CD4-positive, alpha-beta memory T cell (primary cell): Measurements from ENCODE around the gene ASB2. TPM values are rescaled to one million over a fixed set of nuclear protein-coding genes. Genes with fewer than 3 reads are reported as not detected.

Experiments
- CTCF ChIA-PET: fragments of 350-600 bp; sonication (Branson Sonifier 250); formaldehyde crosslinking; loops from one replicate; lab custom pipeline; 2021; ENCODE audit warnings: inconsistent platforms; ENCODE audit not compliant: partially characterized antibody; lab: Charles Lee
- POLR2A ChIA-PET: fragments of 350-600 bp; sonication (Branson Sonifier 250); formaldehyde crosslinking; loops from one replicate; lab custom pipeline; 2021; ENCODE audit not compliant: partially characterized antibody; lab: Charles Lee
- DNase-seq, 5 donors: peaks; one replicate each; pipeline versions ENCODE4 v3.0.0 to v3.0.0-alpha.2; 2020 to 2022; ENCODE audit warnings: mixed read lengths in 1 of 5
- H3K27ac ChIP-seq: one replicate; pipeline ENCODE4 v1.7.0; 2013; ENCODE audit warnings: low read depth, low read length
- H3K27me3 ChIP-seq: 2 replicates; pipeline ENCODE4 v1.7.0; 2013; ENCODE audit warnings: mild to moderate bottlenecking, low read length, moderate library complexity; ENCODE audit not compliant: insufficient read depth
- H3K36me3 ChIP-seq: 2 replicates; pipeline ENCODE4 v1.7.0; 2013; ENCODE audit warnings: mild to moderate bottlenecking, low read length, moderate library complexity; ENCODE audit not compliant: insufficient read depth
- H3K4me1 ChIP-seq: 2 replicates; pipeline ENCODE4 v1.7.0; 2013; ENCODE audit warnings: mild to moderate bottlenecking, low read length, moderate library complexity; ENCODE audit not compliant: insufficient read depth
- H3K4me3 ChIP-seq, 2 donors: one replicate each; pipeline ENCODE4 v1.7.0; 2013; ENCODE audit warnings: low read length in 2 of 2, mild to moderate bottlenecking in 1 of 2
- H3K9me3 ChIP-seq, 2 donors: one replicate each; pipeline ENCODE4 v1.7.0; 2013; ENCODE audit warnings: low read length in 2 of 2, control low read depth in 1 of 2; ENCODE audit not compliant: control insufficient read depth in 1 of 2
- H3K27ac Mint-ChIP-seq, 7 donors: one replicate each; pipeline ENCODE4 v1.8.0; 2020 to 2021; ENCODE audit warnings: mixed read lengths in 7 of 7, mild to moderate bottlenecking in 6 of 7, inconsistent platforms in 3 of 7, moderate library complexity in 3 of 7
- H3K27me3 Mint-ChIP-seq, 2 donors: one replicate each; pipeline ENCODE4 v1.8.0; 2020 to 2021; ENCODE audit warnings: mixed read lengths in 2 of 2
- H3K36me3 Mint-ChIP-seq, 2 donors: one replicate each; pipeline ENCODE4 v1.8.0; 2020 to 2021; ENCODE audit warnings: mixed read lengths in 2 of 2, inconsistent platforms in 1 of 2, mild to moderate bottlenecking in 1 of 2
- H3K4me1 Mint-ChIP-seq, 4 donors: one replicate each; pipeline ENCODE4 v1.8.0; 2020 to 2021; ENCODE audit warnings: mixed read lengths in 4 of 4, mild to moderate bottlenecking in 1 of 4
- H3K4me3 Mint-ChIP-seq, 8 donors: one replicate each; pipeline ENCODE4 v1.8.0; 2020 to 2021; ENCODE audit warnings: mixed read lengths in 8 of 8, mild to moderate bottlenecking in 7 of 8, moderate library complexity in 6 of 8, inconsistent platforms in 3 of 8
- H3K9me3 Mint-ChIP-seq, 8 donors: one replicate each; pipeline ENCODE4 v1.8.0; 2020 to 2021; ENCODE audit warnings: mixed read lengths in 8 of 8, mild to moderate bottlenecking in 5 of 8, inconsistent platforms in 3 of 8, moderate library complexity in 1 of 8
- intact Hi-C: fragments of 100-400 bp; cut with micrococcal nuclease; formaldehyde crosslinking; loops from one replicate; pipeline ENCODE4 v1.15.1; 2023
- polyA plus RNA-seq, 2 donors: library from polyadenylated mRNA; unstranded; fragments of 300-500 nt; fragmentation: Illumina TruSeq; gene quantifications; one replicate each; pipeline ENCODE4 v1.2.3, GENCODE V29; 2021
- total RNA-seq, 2 experiments: library from RNA; stranded (reverse); gene quantifications; one replicate each; pipeline ENCODE4 v1.2.3, GENCODE V29; 2021

Gene ASB2
- total and polyA plus RNA-seq, 4 experiments from 2014 or later: 0.87 to 29.7 (median 14.8) TPM

DNA sequence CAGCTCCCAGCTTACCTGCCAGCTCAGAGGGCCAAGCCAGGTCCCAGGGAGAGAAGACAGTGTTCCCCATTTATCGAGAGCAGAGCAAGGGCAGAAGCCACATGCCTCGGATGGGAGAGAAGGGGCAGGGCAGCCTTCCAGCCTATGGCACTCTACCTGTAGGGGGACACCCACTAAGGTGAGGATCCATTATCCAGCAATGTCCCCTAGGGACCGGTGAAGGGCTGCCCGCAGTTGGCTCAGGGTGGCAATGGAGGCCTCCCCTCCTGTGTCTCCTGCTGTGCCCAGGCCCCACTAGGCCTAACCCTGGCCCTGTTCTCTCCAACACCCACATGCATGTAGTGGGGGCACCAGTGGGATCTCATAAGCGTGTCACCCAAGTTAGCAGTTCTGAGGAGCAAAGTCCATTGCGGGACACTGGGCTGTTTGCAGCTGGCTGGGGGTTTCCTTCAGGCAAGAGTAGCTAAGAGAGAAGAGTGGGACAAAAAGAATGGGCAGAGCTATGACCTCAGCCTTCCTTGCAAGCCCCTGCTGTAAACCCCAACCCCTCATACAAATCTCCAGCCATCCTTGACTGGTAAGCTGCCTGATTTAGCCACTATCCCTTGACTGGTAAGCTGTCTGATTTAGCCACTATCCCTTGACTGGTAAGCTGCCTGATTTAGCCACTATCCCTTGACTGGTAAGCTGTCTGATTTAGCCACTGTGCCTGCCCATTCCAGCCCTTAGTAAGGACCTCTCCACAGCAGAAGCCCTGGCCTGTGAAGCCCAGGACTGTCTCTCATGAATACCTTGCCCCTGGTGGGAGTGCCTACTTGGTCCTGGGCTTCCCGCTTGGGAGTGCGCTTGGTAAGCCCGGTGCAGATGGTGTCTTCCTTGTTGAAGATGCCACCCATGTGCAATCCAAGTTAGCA is 5.2 kb upstream of the ASB2 start:
- peaks cover 5 to 6% of the 10 kb centered on the region in 2 donors for H3K36me3 Mint-ChIP-seq
- ChIA-PET CTCF (interaction anchor here (1.2 to 39.2 kb wide), 6 partner anchors 10 to 155 kb away, joined by 3 to 1377 read pairs (median 18); no protein-coding TSS in a partner anchor), POLR2A (interaction anchor here (0.9 to 18.4 kb wide), 4 partner anchors 10 to 41 kb away, joined by 3 to 469 read pairs (median 6); no protein-coding TSS in a partner anchor)
- H3K4me1 Mint-ChIP-seq: peaks cover 29 to 47% (median 33%) of the 10 kb centered on the region in 4 donors
- Histone ChIP-seq H3K27me3 (no peaks in the 10 kb centered on the region), H3K4me1 (peaks cover 44% of the 10 kb centered on the region), H3K9me3 (peaks cover 3 to 10% of the 10 kb centered on the region in 2 donors), H3K36me3 (no peaks in the 10 kb centered on the region), H3K4me3 (no peak overlapping the region), H3K27ac (no peak overlapping the region)
- H3K4me3 Mint-ChIP-seq: no peak overlapping the region
- no peaks in the 10 kb centered on the region for H3K27me3 Mint-ChIP-seq
- DNase-seq: no peak
- no peak overlapping the region for H3K27ac Mint-ChIP-seq
- peaks cover 3 to 21% (median 13%) of the 10 kb centered on the region in 8 donors for H3K9me3 Mint-ChIP-seq
- intact Hi-C loops: no loop called here

DNA sequence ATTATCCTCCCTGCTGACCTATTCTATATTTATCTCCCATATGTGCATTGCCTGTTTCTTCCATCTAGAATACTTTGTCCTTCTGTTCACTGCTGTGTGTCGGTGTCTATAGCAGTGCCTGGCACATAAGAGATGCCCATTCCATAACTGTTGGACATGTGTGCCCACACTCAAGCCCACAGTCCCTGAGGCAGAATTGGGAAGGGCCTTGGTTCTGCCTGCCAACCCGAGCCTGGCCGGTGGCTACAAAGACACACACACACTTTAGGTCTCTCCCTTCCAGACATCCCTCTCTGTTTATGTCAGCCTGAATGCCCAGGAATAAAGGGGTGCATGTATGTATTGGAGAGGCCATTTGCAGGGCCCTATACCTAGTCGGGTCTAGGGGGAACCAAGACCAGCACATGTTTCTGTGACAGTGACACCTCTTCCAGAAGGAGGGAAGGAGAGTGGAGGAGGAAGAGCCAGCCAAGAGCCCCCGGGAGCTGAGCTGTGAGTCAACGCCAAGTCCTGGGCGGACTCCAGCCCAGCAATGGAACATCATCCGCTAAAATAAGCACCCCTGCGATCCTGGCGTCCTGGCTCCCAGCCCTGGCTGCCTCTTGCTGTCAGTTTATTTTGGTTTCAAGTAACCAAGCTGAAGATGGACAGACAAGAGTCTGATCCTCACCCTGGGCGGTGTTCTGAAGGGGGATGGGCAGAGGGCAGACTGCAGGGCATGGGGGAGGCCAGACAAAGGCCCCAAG is 4.3 kb upstream of the ASB2 start:
- intact Hi-C loops: no loop called here
- Mint-ChIP-seq H3K27me3 (no peaks in the 10 kb centered on the region), H3K4me1 (peaks cover 38 to 54% (median 42%) of the 10 kb centered on the region in 4 donors), H3K36me3 (peaks cover 6 to 7% of the 10 kb centered on the region in 2 donors), H3K4me3 (no peak overlapping the region), H3K9me3 (peaks cover 3 to 22% (median 14%) of the 10 kb centered on the region in 8 donors), H3K27ac (peak overlapping the region in 1 of 7 donors; percentile 28)
- POLR2A ChIA-PET: interaction anchor here (0.9 to 18.4 kb wide), 2 partner anchors 11 to 22 kb away, joined by 4 to 469 read pairs; no protein-coding TSS in a partner anchor
- H3K4me3 ChIP-seq: no peak overlapping the region
- H3K27me3 ChIP-seq: no peaks in the 10 kb centered on the region
- H3K9me3 ChIP-seq: peaks cover 3 to 10% of the 10 kb centered on the region in 2 donors
- no peak overlapping the region for H3K27ac ChIP-seq
- peaks cover 53% of the 10 kb centered on the region for H3K4me1 ChIP-seq
- CTCF ChIA-PET: interaction anchor here (4.1 to 39.2 kb wide), 3 partner anchors 9 to 31 kb away, joined by 30 to 1377 read pairs (median 32); no protein-coding TSS in a partner anchor
- no peaks in the 10 kb centered on the region for H3K36me3 ChIP-seq
- no peak for DNase-seq

DNA sequence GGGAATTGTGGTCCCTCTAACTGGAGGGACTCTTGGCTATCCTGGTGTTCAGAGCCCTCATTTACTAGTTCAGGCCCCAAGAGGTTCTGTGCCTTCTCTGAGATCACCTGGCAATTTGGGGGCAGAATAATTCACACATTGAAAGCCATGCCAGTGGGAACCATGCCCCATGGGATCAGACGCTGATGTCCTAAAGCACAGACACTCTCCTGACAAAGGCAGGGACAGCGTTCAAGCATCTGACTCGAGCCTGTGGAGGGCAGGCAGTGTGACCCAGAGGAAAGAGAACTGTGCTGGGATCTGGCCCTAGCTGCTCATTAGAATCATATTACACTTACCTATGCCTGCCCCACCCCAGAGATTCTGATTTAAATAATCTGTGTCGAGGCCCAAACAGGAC is 2.4 kb upstream of the ASB2 start:
- intact Hi-C loops: loop anchor here (1.0 to 2.0 kb wide), 4 partner anchors 15 to 23 kb away; no protein-coding TSS in a partner anchor
- DNase-seq: no peak
- peaks cover 67% of the 10 kb centered on the region for H3K4me1 ChIP-seq
- peak overlapping the region in 5 of 8 donors; percentile 16 to 71 (median 60) for H3K4me3 Mint-ChIP-seq
- no peak overlapping the region for H3K4me3 ChIP-seq
- peaks cover 3 to 22% (median 14%) of the 10 kb centered on the region in 8 donors for H3K9me3 Mint-ChIP-seq
- no peaks in the 10 kb centered on the region for H3K27me3 ChIP-seq
- H3K36me3 Mint-ChIP-seq: peaks cover 6 to 7% of the 10 kb centered on the region in 2 donors
- peaks cover 40 to 64% (median 49%) of the 10 kb centered on the region in 4 donors for H3K4me1 Mint-ChIP-seq
- no peaks in the 10 kb centered on the region for H3K27me3 Mint-ChIP-seq
- no peaks in the 10 kb centered on the region for H3K36me3 ChIP-seq
- H3K27ac ChIP-seq: no peak overlapping the region
- ChIA-PET POLR2A (interaction anchor here (0.8 to 18.4 kb wide), 20 partner anchors 8 to 103 kb away, joined by 3 to 469 read pairs (median 4); partner anchors contain the start of genes CCDC197, DDX24, IFI27L1 and OTUB2), CTCF (interaction anchor here (1.0 to 39.2 kb wide), 11 partner anchors 8 to 157 kb away, joined by 3 to 1377 read pairs (median 6); partner anchors contain the start of gene CCDC197)
- peaks cover 3 to 10% of the 10 kb centered on the region in 2 donors for H3K9me3 ChIP-seq
- peak overlapping the region; percentile 84 to 96 (median 88) for H3K27ac Mint-ChIP-seq

DNA sequence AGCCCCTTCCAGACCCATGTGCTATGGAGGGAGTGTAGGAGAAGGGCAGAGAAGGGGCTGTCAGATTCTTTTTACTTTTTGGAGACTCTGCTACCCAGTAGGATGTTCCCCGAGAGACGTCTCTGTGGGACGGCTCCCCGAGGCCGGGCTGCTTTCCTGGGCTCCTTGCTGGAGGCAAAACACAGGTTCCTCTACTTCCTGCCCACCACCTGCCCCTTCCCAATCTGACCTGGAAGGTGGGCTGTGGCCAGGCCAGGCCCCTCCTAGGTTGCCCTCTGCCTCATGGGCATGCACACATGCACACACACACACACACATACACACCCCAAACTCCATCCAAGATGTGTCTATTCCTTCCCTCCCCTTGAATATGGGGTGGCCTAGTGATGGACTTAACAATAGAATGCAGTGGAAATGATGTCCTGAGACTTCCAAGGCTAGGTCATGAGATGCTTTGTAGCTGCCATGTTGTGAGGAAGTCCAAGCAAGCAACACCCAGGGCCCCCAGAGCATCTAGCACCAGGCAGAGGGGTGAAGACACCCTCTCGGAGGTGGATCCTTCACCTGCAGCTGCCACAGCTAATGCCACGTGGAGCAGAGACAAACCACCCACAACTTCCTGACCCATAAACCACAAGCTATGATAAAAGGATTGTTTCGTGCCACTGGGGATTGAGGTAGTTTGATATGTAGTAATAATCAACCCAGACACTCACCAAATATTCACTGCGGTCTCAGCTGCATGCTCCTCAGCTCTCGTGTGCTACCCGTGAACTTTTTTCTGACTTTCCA is 1.6 kb upstream of the ASB2 start:
- Mint-ChIP-seq H3K27ac (peak overlapping the region; percentile 84 to 96 (median 88)), H3K27me3 (no peaks in the 10 kb centered on the region), H3K36me3 (peaks cover 6 to 7% of the 10 kb centered on the region in 2 donors), H3K9me3 (peaks cover 3 to 22% (median 14%) of the 10 kb centered on the region in 8 donors), H3K4me3 (peak overlapping the region in 7 of 8 donors; percentile 10 to 71 (median 42)), H3K4me1 (peaks cover 40 to 64% (median 52%) of the 10 kb centered on the region in 4 donors)
- Histone ChIP-seq H3K4me1 (peaks cover 67% of the 10 kb centered on the region), H3K4me3 (peak overlapping the region in 1 of 2 donors; percentile 5), H3K27ac (peak overlapping the region; percentile 3), H3K27me3 (no peaks in the 10 kb centered on the region), H3K36me3 (no peaks in the 10 kb centered on the region), H3K9me3 (peaks cover 3 to 10% of the 10 kb centered on the region in 2 donors)
- POLR2A ChIA-PET: interaction anchor here (0.8 to 18.4 kb wide), 20 partner anchors 8 to 103 kb away, joined by 3 to 469 read pairs (median 4); partner anchors contain the start of genes CCDC197, DDX24, IFI27L1 and OTUB2
- intact Hi-C loops: loop anchor here (1.0 to 2.0 kb wide), 4 partner anchors 15 to 23 kb away; no protein-coding TSS in a partner anchor
- CTCF ChIA-PET: interaction anchor here (0.8 to 39.2 kb wide), 13 partner anchors 7 to 158 kb away, joined by 3 to 1377 read pairs (median 6); partner anchors contain the start of gene CCDC197
- peak; percentile 86 to 89 (median 87) for DNase-seq

DNA sequence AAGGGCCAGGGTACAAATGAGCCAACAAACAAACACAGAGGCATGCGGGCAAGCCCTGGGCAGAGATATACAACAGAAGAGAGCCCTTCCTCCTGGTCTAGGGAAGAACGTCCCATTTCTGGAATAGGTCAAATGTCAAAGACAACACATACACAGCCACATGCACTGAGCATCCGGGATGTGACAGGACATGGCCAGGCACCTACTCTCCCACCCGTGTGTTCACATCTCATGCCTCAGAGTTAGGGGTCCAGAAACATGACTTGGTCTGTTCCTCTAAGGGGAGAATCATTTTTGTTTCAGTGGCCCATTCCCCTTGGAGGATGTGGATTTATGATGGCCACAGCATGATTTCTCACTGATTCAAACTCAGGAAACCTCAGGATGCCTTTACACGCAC is 801 bp upstream of the ASB2 start:
- no peak for DNase-seq
- H3K27ac ChIP-seq: no peak overlapping the region
- CTCF ChIA-PET: interaction anchor here (1.4 to 39.2 kb wide), 4 partner anchors 9 to 159 kb away, joined by 3 to 1377 read pairs (median 4); no protein-coding TSS in a partner anchor
- H3K27ac Mint-ChIP-seq: peak overlapping the region in 4 of 7 donors; percentile 0 to 96 (median 68)
- no peaks in the 10 kb centered on the region for H3K27me3 Mint-ChIP-seq
- H3K36me3 Mint-ChIP-seq: peaks cover 6 to 7% of the 10 kb centered on the region in 2 donors
- no peaks in the 10 kb centered on the region for H3K36me3 ChIP-seq
- H3K4me1 ChIP-seq: peaks cover 69% of the 10 kb centered on the region
- H3K4me3 Mint-ChIP-seq: peak overlapping the region in 5 of 8 donors; percentile 2 to 84 (median 80)
- intact Hi-C loops: no loop called here
- H3K4me1 Mint-ChIP-seq: peaks cover 42 to 70% (median 56%) of the 10 kb centered on the region in 4 donors
- peak overlapping the region in 1 of 2 donors; percentile 5 for H3K4me3 ChIP-seq
- POLR2A ChIA-PET: interaction anchor here (1.5 to 18.4 kb wide), 5 partner anchors 18 to 38 kb away, joined by 5 to 469 read pairs (median 8); partner anchors contain the start of gene CCDC197
- H3K27me3 ChIP-seq: no peaks in the 10 kb centered on the region
- peaks cover 3 to 22% (median 14%) of the 10 kb centered on the region in 8 donors for H3K9me3 Mint-ChIP-seq
- H3K9me3 ChIP-seq: peaks cover 3 to 10% of the 10 kb centered on the region in 2 donors
